WI38 (cell line): ENCODE measurements around the gene GTF3C4.

Experiments
- H3K4me3 ChIP-seq: 2 replicates; pipeline ENCODE4 v1.5.1; 2011; ENCODE audit warnings: low read depth, mild to moderate bottlenecking, control low read depth, low read length
- TF ChIP-seq, protein P1 (sequence below): IDR thresholded peaks from 2 replicates; pipeline ENCODE4 v1.5.1; 2012; ENCODE audit warnings: low read depth, mild to moderate bottlenecking, control low read depth, low read length

GTF3C4 gene

DNA sequence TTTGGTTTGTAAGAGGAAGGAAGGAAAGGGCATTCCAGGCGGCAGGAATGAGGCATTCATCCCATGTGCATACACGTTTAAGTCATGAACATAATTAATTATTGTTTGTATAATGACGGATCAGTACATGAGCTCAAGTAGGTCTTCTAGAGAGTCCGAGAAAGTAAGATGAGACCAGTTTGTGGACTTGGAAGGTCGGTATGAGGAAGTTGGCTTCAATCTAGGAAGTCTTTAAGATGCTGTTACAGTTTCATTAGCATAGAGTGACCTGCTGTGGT is 2.1 kb downstream of the GTF3C4 start:
- no peak overlapping the region for H3K4me3 ChIP-seq
- TF ChIP-seq, protein P1, sequence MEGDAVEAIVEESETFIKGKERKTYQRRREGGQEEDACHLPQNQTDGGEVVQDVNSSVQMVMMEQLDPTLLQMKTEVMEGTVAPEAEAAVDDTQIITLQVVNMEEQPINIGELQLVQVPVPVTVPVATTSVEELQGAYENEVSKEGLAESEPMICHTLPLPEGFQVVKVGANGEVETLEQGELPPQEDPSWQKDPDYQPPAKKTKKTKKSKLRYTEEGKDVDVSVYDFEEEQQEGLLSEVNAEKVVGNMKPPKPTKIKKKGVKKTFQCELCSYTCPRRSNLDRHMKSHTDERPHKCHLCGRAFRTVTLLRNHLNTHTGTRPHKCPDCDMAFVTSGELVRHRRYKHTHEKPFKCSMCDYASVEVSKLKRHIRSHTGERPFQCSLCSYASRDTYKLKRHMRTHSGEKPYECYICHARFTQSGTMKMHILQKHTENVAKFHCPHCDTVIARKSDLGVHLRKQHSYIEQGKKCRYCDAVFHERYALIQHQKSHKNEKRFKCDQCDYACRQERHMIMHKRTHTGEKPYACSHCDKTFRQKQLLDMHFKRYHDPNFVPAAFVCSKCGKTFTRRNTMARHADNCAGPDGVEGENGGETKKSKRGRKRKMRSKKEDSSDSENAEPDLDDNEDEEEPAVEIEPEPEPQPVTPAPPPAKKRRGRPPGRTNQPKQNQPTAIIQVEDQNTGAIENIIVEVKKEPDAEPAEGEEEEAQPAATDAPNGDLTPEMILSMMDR = no peak

DNA sequence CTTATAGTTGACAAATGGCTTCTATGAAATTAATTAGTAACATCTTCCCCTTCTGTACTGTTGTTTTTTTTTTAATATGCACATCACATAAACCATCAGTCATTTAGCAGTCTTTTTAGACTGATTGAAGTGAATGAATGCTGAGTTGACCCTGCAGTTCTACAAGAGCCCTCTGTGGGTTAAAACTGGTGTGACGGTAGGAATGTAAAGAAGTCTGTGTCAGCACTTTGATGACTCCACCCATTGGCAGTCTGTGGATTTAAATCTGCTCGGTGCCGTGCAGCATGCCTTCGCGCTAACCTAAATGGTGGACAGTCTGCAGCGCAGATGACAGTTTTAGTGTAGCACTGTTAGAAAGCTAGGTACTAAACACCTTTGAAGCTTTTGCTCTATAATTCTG is 3.1 kb downstream of the GTF3C4 start:
- TF ChIP-seq, protein P1 = no peak
- no peak overlapping the region for H3K4me3 ChIP-seq

DNA sequence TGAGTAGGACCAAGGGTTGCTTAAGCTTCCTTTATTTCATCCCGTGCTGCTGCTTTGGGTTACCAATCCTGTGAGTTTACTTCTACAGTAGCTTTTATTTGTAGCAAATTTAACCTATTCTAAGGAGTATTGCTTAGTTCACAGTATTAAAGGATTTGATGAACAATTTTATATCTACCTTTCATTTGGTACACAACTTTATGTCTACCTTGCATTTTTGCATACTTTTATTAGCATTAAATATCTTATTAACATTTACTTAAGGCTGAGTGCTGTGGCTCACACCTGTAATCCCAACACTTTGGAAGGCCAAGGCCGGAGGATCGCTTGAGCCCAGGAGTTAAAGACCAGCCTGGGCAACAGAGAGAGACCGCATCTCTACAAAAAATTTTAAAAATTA is 4.2 kb downstream of the GTF3C4 start:
- H3K4me3 ChIP-seq = no peak overlapping the region
- TF ChIP-seq, protein P1 = no peak

DNA sequence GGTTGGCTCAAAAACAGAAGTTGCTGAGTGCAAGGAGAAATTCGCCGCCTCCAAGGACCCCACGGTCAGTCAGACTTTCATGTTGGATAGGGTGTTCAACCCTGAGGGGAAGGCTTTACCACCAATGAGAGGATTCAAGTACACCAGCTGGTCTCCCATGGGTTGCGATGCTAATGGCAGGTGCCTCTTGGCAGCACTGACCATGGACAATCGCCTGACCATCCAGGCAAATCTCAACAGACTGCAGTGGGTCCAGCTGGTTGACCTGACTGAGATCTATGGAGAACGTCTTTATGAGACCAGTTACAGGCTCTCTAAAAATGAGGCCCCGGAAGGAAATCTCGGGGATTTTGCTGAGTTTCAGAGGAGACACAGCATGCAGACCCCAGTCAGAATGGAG is 7.7 kb downstream of the GTF3C4 start:
- no peak overlapping the region for H3K4me3 ChIP-seq
- TF ChIP-seq, protein P1 = no peak

DNA sequence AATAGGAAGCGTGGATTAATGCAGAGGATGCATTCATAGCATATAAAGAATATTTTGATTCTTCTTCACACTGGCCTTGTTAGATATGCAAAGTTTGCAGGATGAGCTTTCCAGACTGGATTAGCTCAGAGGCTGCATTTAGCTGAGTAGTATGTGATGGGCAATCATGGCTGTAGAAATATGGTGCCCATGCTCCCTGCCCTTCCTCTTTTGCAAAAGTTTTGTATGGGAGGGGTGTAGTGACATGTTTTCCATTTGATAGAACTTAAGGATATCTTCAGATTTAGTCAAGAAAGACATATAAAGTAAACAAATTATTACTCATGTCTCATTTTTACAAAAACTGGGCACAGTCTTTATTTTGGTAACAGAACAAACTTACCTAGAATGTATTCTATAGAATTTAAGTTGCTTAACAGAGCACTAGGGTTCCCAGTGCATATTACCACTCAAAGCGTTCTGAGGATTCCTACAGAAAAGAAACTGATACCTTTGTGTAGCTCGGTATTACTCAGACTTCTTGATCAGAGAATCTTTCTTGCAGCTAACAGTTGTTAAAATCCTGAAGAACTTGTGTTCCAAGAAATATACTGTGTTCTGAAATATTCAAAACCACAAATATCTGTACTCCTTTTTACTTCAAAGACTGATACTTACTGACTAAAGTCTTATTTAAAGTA is 9.8 kb downstream of the GTF3C4 start:
- no peak overlapping the region for H3K4me3 ChIP-seq
- TF ChIP-seq, protein P1 = no peak

DNA sequence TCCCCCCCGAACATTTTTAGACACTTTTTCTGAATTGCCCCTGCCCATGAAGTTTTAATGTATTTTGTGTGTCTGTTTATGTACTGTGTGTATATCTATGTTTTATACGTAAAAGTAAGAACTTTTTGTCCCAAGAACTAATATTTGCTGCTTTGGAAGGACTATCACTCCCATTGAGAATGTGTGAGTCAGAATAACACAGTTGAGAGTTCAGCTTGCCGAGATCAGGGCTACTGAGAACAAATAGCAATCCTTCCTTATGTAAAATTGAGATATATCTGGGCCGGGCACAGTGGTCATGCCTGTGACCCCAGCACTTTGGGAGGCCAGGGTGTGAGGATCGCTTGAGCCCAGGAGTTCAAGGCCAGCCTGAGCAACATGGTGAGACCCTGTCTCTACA is 11.3 kb downstream of the GTF3C4 start:
- TF ChIP-seq, protein P1 = no peak
- H3K4me3 ChIP-seq = no peak overlapping the region

DNA sequence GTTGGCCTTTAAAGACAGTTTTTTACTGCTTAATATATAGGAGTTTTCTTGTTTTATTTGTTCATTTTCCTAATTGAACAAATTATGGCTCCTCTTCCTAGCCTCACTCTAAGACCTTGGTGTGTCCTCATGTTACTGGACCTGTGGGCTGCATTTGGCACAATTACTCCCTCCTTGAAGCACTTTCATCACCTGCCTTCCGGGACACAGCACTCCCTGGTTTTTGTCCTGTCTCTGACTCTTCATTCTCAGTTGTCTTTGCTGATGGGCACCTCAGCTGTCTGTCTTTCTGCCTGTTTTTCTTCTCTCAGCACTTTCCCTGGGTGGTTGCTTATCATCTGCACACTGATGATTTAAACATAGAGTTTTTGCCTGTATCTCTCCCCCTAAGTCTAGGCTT is 13.6 kb downstream of the GTF3C4 start:
- no peak overlapping the region for H3K4me3 ChIP-seq
- TF ChIP-seq, protein P1 = no peak
